ENCODE measurements around the gene SPEG.

- TF ChIP-seq, protein P1, sequence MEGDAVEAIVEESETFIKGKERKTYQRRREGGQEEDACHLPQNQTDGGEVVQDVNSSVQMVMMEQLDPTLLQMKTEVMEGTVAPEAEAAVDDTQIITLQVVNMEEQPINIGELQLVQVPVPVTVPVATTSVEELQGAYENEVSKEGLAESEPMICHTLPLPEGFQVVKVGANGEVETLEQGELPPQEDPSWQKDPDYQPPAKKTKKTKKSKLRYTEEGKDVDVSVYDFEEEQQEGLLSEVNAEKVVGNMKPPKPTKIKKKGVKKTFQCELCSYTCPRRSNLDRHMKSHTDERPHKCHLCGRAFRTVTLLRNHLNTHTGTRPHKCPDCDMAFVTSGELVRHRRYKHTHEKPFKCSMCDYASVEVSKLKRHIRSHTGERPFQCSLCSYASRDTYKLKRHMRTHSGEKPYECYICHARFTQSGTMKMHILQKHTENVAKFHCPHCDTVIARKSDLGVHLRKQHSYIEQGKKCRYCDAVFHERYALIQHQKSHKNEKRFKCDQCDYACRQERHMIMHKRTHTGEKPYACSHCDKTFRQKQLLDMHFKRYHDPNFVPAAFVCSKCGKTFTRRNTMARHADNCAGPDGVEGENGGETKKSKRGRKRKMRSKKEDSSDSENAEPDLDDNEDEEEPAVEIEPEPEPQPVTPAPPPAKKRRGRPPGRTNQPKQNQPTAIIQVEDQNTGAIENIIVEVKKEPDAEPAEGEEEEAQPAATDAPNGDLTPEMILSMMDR (conservative IDR thresholded peaks at IDR 0.05) = no peak
- TF ChIP-seq ZFX (IDR thresholded peaks at IDR 0.05) = no peak
These were observed 6.2 kb upstream of the SPEG start for GRCh38 chr2:219428469-219428868.

All from C4-2B (cell line).